22Rv1 (cell line): ENCODE measurements around the gene NUP188.

Source experiments
- CTCF ChIP-seq: fragments of 450-650 bp; IDR thresholded peaks from 2 replicates; pipeline ENCODE4 v1.5.1; 2017; ENCODE audit warnings: mild to moderate bottlenecking
- ZFX ChIP-seq: fragments of 450-650 bp; IDR thresholded peaks from 2 replicates; pipeline ENCODE4 v1.6.1; 2017; ENCODE audit warnings: antibody characterized with exemption, borderline replicate concordance

GRCh38 chr9:128923493-128923883, 24.0 kb upstream of the NUP188 start:
- TF ChIP-seq CTCF (no peak), ZFX (no peak)
